Endothelial cell of umbilical vein (primary cell): ENCODE data around the gene MRPL50. TPM values are rescaled to one million over a fixed set of nuclear protein-coding genes. Genes with fewer than 3 reads are reported as not detected.

ENCODE experiments used
- BruUV-seq: library from RNA; stranded (reverse); fragments of 400-500 nt; replicated peaks from 2 replicates; lab custom pipeline; 2021; lab: Mats Ljungman, UMichigan
- CTCF ChIA-PET: fragments of 300-600, 350-600 bp; sonication (Branson Sonifier 250); formaldehyde crosslinking; loops from one replicate; lab custom pipeline; 2021; ENCODE audit warnings: antibody characterized with exemption, inconsistent platforms; lab: Charles Lee
- POLR2A ChIA-PET: fragments of 300-600, 350-600 bp; sonication (Branson Sonifier 250); formaldehyde crosslinking; loops from one replicate; lab custom pipeline; 2021; ENCODE audit warnings: antibody characterized with exemption, inconsistent platforms; lab: Charles Lee
- DNase-seq: peaks from one replicate; pipeline ENCODE4 v3.0.0-alpha.2; 2011; ENCODE audit warnings: low read depth, low spot score
- FAIRE-seq: peaks from 2 replicates; lab custom pipeline; 2011; peaks lifted over from hg19 to GRCh38; lab: Jason Lieb, UNC
- H2AFZ ChIP-seq: 2 replicates; pipeline ENCODE4 v1.6.0; 2012; ENCODE audit warnings: low read depth, low read length, control low read depth, inconsistent platforms
- H3K27ac ChIP-seq: 2 replicates; pipeline ENCODE4 v1.5.1; 2011; ENCODE audit warnings: low read depth, mild to moderate bottlenecking, control low read depth, low read length, moderate library complexity; ENCODE audit not compliant: insufficient read depth
- H3K27me3 ChIP-seq, 2 experiments: 2 replicates each; pipeline versions ENCODE4 v1.6.0 to v1.6.1; 2011; ENCODE audit warnings: low read length in 2 of 2, mixed read lengths in 1 of 2; ENCODE audit not compliant: control insufficient read depth in 2 of 2, insufficient read depth in 2 of 2
- H3K36me3 ChIP-seq, 2 experiments: 2 replicates in 1 of 2; 3 replicates in 1 of 2; pipeline ENCODE4 v1.5.1; 2011; ENCODE audit warnings: low read length in 2 of 2, mild to moderate bottlenecking in 1 of 2, moderate library complexity in 1 of 2; ENCODE audit not compliant: control insufficient read depth in 2 of 2, insufficient read depth in 2 of 2; ENCODE audit errors: extremely low read depth in 1 of 2
- H3K4me1 ChIP-seq: 3 replicates; pipeline ENCODE4 v1.5.1; 2011; ENCODE audit warnings: mild to moderate bottlenecking, low read length; ENCODE audit not compliant: control insufficient read depth, insufficient read depth; ENCODE audit errors: extremely low read depth
- H3K4me2 ChIP-seq: 2 replicates; pipeline ENCODE4 v1.6.1; 2011; ENCODE audit warnings: low read length, control low read depth, mixed read lengths; ENCODE audit not compliant: insufficient read depth
- H3K4me3 ChIP-seq, 3 experiments: fragments of 200-600 bp in 1 of 3; sonication (generic), shearing (Covaris generic) in 1 of 3; replicated peaks in 1 of 3; 2 replicates each; pipeline ENCODE4 v1.5.1; 2011 to 2016; ENCODE audit warnings: control low read depth in 3 of 3, low read length in 3 of 3, mild to moderate bottlenecking in 2 of 3, inconsistent platforms in 1 of 3, low read depth in 1 of 3, moderate library complexity in 1 of 3; ENCODE audit not compliant: insufficient read depth in 1 of 3
- H3K79me2 ChIP-seq: 2 replicates; pipeline ENCODE4 v1.6.0; 2012; ENCODE audit warnings: low read length, inconsistent platforms; ENCODE audit not compliant: control insufficient read depth, insufficient read depth
- H3K9ac ChIP-seq: replicated peaks from 2 replicates; pipeline ENCODE3; 2011; ENCODE audit warnings: low read length, control low read depth; ENCODE audit not compliant: insufficient read depth; ENCODE audit errors: extremely low read depth
- H3K9me1 ChIP-seq: replicated peaks from 3 replicates; pipeline ENCODE4 v1.6.0; 2011; ENCODE audit warnings: mild to moderate bottlenecking, low read length; ENCODE audit not compliant: control insufficient read depth, insufficient read depth; ENCODE audit errors: extremely low read depth
- H3K9me3 ChIP-seq: replicated peaks from 2 replicates; pipeline ENCODE4 v1.5.1; 2012; ENCODE audit warnings: low read length, inconsistent platforms; ENCODE audit not compliant: control insufficient read depth, insufficient read depth
- H4K20me1 ChIP-seq: replicated peaks from 2 replicates; pipeline ENCODE3; 2011; ENCODE audit warnings: mild to moderate bottlenecking, low read length; ENCODE audit not compliant: control insufficient read depth, insufficient read depth; ENCODE audit errors: extremely low read depth
- CTCF ChIP-seq, 2 donors: IDR thresholded peaks; 1 replicate in 1 of 2; 2 replicates in 1 of 2; pipeline ENCODE4 v1.5.1; 2011; ENCODE audit warnings: low read length in 2 of 2, mild to moderate bottlenecking in 2 of 2, moderate library complexity in 2 of 2, control low read depth in 1 of 2, inconsistent platforms in 1 of 2, low read depth in 1 of 2; ENCODE audit not compliant: insufficient read depth in 1 of 2; ENCODE audit errors: extremely low read depth in 1 of 2
- EZH2 ChIP-seq: IDR thresholded peaks from 2 replicates; pipeline ENCODE4 v1.6.1; 2012; ENCODE audit warnings: borderline replicate concordance, low read depth, mild to moderate bottlenecking, moderate library complexity, low read length, inconsistent platforms; ENCODE audit not compliant: severe bottlenecking
- FOS ChIP-seq: IDR thresholded peaks from 2 replicates; pipeline ENCODE4 v1.6.1; 2011; ENCODE audit warnings: mild to moderate bottlenecking, low read length, moderate library complexity, borderline replicate concordance; ENCODE audit not compliant: insufficient read depth
- GATA2 ChIP-seq: IDR thresholded peaks from 2 replicates; pipeline ENCODE4 v1.7.0; 2011; ENCODE audit warnings: low read depth, mild to moderate bottlenecking, moderate library complexity, mixed read lengths, low read length; ENCODE audit not compliant: insufficient read length, insufficient read depth
- JUN ChIP-seq: IDR thresholded peaks from 2 replicates; pipeline ENCODE4 v1.6.1; 2011; ENCODE audit warnings: borderline replicate concordance, low read depth; ENCODE audit not compliant: insufficient read length, insufficient read depth
- MAX ChIP-seq: IDR thresholded peaks from 2 replicates; pipeline ENCODE4 v1.6.1; 2011; ENCODE audit not compliant: insufficient read depth, insufficient read length
- MYC ChIP-seq: IDR thresholded peaks from one replicate; pipeline ENCODE4 v1.6.1; 2011; ENCODE audit warnings: mild to moderate bottlenecking, low read depth, low read length
- POLR2A ChIP-seq: IDR thresholded peaks from 2 replicates; pipeline ENCODE4 v1.6.1; 2012; ENCODE audit warnings: low read depth, mild to moderate bottlenecking, control low read depth, low read length
- POLR2AphosphoS5 ChIP-seq: IDR thresholded peaks from 2 replicates; pipeline ENCODE4 v1.6.1; 2012; ENCODE audit warnings: low read depth, mild to moderate bottlenecking, control low read depth, low read length, moderate library complexity; ENCODE audit not compliant: insufficient read depth
- dilution Hi-C: fragments of 300-500 bp; cut with MboI; formaldehyde crosslinking; loops from one replicate; pipeline ENCODE4 v1.15.0; 2019; ENCODE audit warnings: low sequenced_read_pairs; ENCODE audit not compliant: extremely low pct_ligation_motif_present
- intact Hi-C: fragments of 100-400 bp; cut with micrococcal nuclease; formaldehyde crosslinking; loops from one replicate; pipeline ENCODE4 v1.10.0; 2022
- polyA plus RNA-seq, 4 experiments: library from polyadenylated mRNA; depleted of rRNA in 3 of 4; stranded (reverse) in 3 of 4; unstranded in 1 of 4; fragments of >200 nt; gene quantifications; 2 replicates each; pipeline versions ENCODE4 v1.2.1 to v1.2.3, GENCODE V29; 2011 to 2012; ENCODE audit warnings: missing spikeins in 1 of 4
- total RNA-seq: library from RNA; stranded (reverse); gene quantifications from 2 replicates; pipeline ENCODE4 v1.2.3, GENCODE V29; 2021

Gene MRPL50
- total and polyA plus RNA-seq, 2 donors (not counting 3 experiments of a cell fraction or from before 2014, with no cell fraction given): 5.7 to 9.7 TPM

GRCh38 chr9:101418518-101419430 lies 20.4 kb upstream of the MRPL50 start:
- Histone ChIP-seq H3K9me1 (no peaks in the 10 kb centered on the region), H3K4me3 (no peak overlapping the region), H3K4me1 (no peaks in the 10 kb centered on the region), H4K20me1 (no peaks in the 10 kb centered on the region), H2AFZ (no peak overlapping the region), H3K9me3 (no peaks in the 10 kb centered on the region), H3K9ac (no peak overlapping the region), H3K79me2 (no peaks in the 10 kb centered on the region), H3K27ac (no peak overlapping the region), H3K36me3 (no peaks in the 10 kb centered on the region), H3K4me2 (no peak overlapping the region), H3K27me3 (no peaks in the 10 kb centered on the region)
- FAIRE-seq (no peak), DNase-seq (no peak)
- ChIA-PET POLR2A (no interaction called here), CTCF (interaction anchor here (0.7 kb wide), 1 partner anchor 111 kb away, joined by 3 read pairs; no protein-coding TSS in a partner anchor)
- dilution Hi-C loops: no loop called here
- intact Hi-C loops: no loop called here
- no TSS peak for BruUV-seq
- TF ChIP-seq FOS (peak; percentile 55), GATA2 (no peak)

GRCh38 chr9:101417977-101418376 lies 19.6 kb upstream of the MRPL50 start:
- H2AFZ ChIP-seq: no peak overlapping the region
- no peaks in the 10 kb centered on the region for H3K9me1 ChIP-seq
- TF ChIP-seq EZH2 (no peak), GATA2 (no peak), POLR2AphosphoS5 (no peak), MYC (no peak), POLR2A (no peak), CTCF (IDR thresholded peaks at IDR 0.05; ENCODE audit: extremely low read depth in 1 of 2, insufficient read depth in 1 of 2, low read depth in 1 of 2, low read length in 2 of 2) (no peak), FOS (no peak), JUN (no peak), MAX (no peak)
- H3K9me3 ChIP-seq: no peaks in the 10 kb centered on the region
- H3K4me3 ChIP-seq: no peak overlapping the region
- intact Hi-C loops (no loop called here), dilution Hi-C loops (no loop called here)
- H3K9ac ChIP-seq: no peak overlapping the region
- H3K4me1 ChIP-seq: no peaks in the 10 kb centered on the region
- POLR2A ChIA-PET: no interaction called here
- CTCF ChIA-PET: no interaction called here
- H3K4me2 ChIP-seq: no peak overlapping the region
- H3K27me3 ChIP-seq: no peaks in the 10 kb centered on the region
- no peaks in the 10 kb centered on the region for H3K79me2 ChIP-seq
- no peaks in the 10 kb centered on the region for H3K36me3 ChIP-seq
- no peak for FAIRE-seq
- no TSS peak for BruUV-seq
- no peak for DNase-seq
- no peak overlapping the region for H3K27ac ChIP-seq
- H4K20me1 ChIP-seq: no peaks in the 10 kb centered on the region
